ENCODE data around the gene PLA2G4A. TPM values are rescaled to one million over a fixed set of nuclear protein-coding genes. Genes with fewer than 3 reads are reported as not detected.

The PLA2G4A gene
- total RNA-seq, 2 donors from 2014 or later = 5.8 to 8.2 TPM

DNA sequence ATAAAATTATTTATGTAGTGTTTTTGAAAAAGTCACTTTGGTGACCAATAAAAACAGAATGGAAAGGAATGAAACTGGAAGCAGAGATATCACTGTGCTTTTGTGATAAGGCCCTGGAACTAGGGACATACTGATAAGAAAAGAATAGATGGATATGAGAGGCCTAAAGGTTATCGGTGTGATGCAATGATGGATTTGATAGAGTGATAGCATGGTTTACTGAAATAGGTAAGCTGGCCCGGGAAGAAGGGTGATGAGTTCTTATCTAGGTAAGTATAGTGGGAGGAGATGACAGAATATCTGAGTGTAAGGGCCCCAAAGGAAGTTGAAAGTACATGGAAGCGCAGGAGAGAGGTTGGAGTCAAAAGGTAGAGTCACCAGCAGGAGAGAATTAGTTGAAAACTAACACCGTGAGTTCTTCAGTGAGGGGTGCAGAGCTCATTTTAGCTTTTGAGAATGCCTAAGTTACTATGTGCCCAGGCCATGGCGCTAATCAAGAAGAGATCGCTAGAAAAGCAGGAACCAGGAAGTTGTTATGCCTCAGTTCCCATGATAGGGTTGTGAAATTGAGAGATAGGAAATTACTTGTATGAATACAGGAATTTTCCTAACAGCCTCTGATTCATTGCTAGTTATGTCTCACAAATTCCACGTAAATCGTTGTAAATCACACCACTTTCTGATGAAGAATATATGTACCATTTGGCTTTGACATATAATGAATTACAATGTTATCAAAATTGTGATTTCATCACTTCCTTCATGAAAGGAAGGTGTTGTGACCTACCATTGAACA is 115.3 kb downstream of the PLA2G4A start:
- Histone ChIP-seq H3K36me3 (no peaks in the 10 kb centered on the region), H3K27me3 (no peaks in the 10 kb centered on the region), H3K4me3 (no peak overlapping the region), H3K9me3 (no peaks in the 10 kb centered on the region), H3K27ac (no peak overlapping the region), H3K4me1 (no peaks in the 10 kb centered on the region)
- TF ChIP-seq CTCF (IDR thresholded peaks at IDR 0.05) = no peak
- DNase-seq (ENCODE audit: low spot score) = no peak

DNA sequence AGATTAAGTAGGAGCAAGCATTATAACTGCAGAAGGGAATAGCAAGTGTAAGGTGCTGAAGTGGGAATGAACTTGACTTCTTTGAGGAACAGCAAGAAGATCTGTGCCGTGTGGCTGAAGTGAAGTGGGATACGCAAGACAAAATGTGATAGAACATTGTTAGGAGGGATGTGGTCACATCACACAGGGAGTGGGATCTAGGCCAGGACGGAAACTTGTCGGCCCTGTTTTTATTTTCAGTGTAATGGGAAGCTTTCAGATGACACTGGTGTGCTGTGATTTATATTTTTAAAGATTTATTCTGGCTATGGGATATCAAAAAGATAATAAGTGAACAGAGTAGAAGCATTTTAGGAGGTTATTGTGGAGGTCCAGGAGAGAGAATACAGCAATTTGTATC is 116.4 kb downstream of the PLA2G4A start:
- H3K9me3 ChIP-seq = no peaks in the 10 kb centered on the region
- DNase-seq (ENCODE audit: low spot score) = no peak
- no peaks in the 10 kb centered on the region for H3K27me3 ChIP-seq
- TF ChIP-seq CTCF (IDR thresholded peaks at IDR 0.05) = no peak
- no peaks in the 10 kb centered on the region for H3K36me3 ChIP-seq
- H3K27ac ChIP-seq = no peak overlapping the region
- H3K4me3 ChIP-seq = no peak overlapping the region
- H3K4me1 ChIP-seq = no peaks in the 10 kb centered on the region

GRCh38 chr1:186948535-186948934 is 119.8 kb downstream of the PLA2G4A start:
- Histone ChIP-seq H3K9me3 (no peaks in the 10 kb centered on the region), H3K36me3 (no peaks in the 10 kb centered on the region), H3K27ac (no peak overlapping the region), H3K4me1 (no peaks in the 10 kb centered on the region), H3K27me3 (no peaks in the 10 kb centered on the region), H3K4me3 (no peak overlapping the region)
- no peak for DNase-seq (ENCODE audit: low spot score)
- no peak for TF ChIP-seq CTCF (IDR thresholded peaks at IDR 0.05)

GRCh38 chr1:186949173-186949572 is 120.4 kb downstream of the PLA2G4A start:
- no peak overlapping the region for H3K4me3 ChIP-seq
- no peaks in the 10 kb centered on the region for H3K9me3 ChIP-seq
- H3K36me3 ChIP-seq = no peaks in the 10 kb centered on the region
- TF ChIP-seq CTCF (IDR thresholded peaks at IDR 0.05) = no peak
- no peaks in the 10 kb centered on the region for H3K27me3 ChIP-seq
- no peaks in the 10 kb centered on the region for H3K4me1 ChIP-seq
- H3K27ac ChIP-seq = no peak overlapping the region
- DNase-seq (ENCODE audit: low spot score) = no peak

- DNase-seq (ENCODE audit: low spot score) = no peak
- no peaks in the 10 kb centered on the region for H3K9me3 ChIP-seq
- H3K27me3 ChIP-seq = no peaks in the 10 kb centered on the region
- no peaks in the 10 kb centered on the region for H3K4me1 ChIP-seq
- H3K4me3 ChIP-seq = no peak overlapping the region
- TF ChIP-seq CTCF (IDR thresholded peaks at IDR 0.05) = no peak
- no peak overlapping the region for H3K27ac ChIP-seq
- H3K36me3 ChIP-seq = no peaks in the 10 kb centered on the region
Observed at GRCh38 chr1:186950547-186950946, 121.8 kb downstream of the PLA2G4A start.

DNA sequence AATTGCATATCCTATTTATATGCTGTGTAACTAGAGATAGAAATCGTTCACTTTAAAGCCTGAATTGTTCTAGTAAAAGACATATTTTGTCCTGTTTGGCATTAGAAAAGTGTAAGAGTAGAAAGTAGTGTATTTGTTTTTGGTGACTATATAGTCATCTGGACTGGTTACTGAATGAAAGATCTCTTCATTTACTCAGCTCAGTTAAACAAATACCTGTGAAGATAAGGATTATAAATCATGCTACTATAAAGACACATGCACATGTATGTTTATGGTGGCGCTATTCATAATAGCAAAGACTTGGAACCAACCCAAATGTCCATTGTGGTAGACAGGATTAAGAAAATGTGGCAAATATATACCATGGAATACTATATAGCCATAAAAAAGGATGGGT is 125.1 kb downstream of the PLA2G4A start:
- TF ChIP-seq CTCF (IDR thresholded peaks at IDR 0.05) = no peak
- Histone ChIP-seq H3K27ac (no peak overlapping the region), H3K9me3 (no peaks in the 10 kb centered on the region), H3K4me3 (no peak overlapping the region), H3K27me3 (no peaks in the 10 kb centered on the region), H3K4me1 (no peaks in the 10 kb centered on the region), H3K36me3 (no peaks in the 10 kb centered on the region)
- DNase-seq (ENCODE audit: low spot score) = no peak
